Measurements from ENCODE around the gene CAP2.

DNA sequence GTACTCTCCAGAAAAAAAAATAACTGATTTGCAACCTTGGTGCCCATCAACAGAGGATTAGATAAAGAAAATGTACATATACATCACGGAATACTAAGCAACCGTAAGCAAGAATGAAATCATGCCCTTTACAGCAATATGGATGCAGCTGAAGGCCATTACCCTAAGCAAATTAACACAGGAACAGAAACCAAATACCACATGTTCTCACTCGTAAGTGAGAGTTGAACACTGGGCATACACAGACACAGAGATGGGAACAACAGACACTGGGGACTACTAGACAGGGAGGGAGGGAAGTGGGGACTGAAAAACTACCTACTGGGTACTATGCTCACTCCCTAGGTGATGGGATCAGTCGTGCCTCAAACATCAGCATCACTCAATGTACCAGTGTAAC is 32.8 kb upstream of the CAP2 start:
- TF ChIP-seq, protein P1, sequence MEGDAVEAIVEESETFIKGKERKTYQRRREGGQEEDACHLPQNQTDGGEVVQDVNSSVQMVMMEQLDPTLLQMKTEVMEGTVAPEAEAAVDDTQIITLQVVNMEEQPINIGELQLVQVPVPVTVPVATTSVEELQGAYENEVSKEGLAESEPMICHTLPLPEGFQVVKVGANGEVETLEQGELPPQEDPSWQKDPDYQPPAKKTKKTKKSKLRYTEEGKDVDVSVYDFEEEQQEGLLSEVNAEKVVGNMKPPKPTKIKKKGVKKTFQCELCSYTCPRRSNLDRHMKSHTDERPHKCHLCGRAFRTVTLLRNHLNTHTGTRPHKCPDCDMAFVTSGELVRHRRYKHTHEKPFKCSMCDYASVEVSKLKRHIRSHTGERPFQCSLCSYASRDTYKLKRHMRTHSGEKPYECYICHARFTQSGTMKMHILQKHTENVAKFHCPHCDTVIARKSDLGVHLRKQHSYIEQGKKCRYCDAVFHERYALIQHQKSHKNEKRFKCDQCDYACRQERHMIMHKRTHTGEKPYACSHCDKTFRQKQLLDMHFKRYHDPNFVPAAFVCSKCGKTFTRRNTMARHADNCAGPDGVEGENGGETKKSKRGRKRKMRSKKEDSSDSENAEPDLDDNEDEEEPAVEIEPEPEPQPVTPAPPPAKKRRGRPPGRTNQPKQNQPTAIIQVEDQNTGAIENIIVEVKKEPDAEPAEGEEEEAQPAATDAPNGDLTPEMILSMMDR (IDR thresholded peaks at IDR 0.05) = no peak
- no peak for TF ChIP-seq POLR2A (IDR thresholded peaks at IDR 0.05)

Measured in testis (tissue), 2 donors.